Measurements from ENCODE around the gene FZD10.

The FZD10 gene

DNA sequence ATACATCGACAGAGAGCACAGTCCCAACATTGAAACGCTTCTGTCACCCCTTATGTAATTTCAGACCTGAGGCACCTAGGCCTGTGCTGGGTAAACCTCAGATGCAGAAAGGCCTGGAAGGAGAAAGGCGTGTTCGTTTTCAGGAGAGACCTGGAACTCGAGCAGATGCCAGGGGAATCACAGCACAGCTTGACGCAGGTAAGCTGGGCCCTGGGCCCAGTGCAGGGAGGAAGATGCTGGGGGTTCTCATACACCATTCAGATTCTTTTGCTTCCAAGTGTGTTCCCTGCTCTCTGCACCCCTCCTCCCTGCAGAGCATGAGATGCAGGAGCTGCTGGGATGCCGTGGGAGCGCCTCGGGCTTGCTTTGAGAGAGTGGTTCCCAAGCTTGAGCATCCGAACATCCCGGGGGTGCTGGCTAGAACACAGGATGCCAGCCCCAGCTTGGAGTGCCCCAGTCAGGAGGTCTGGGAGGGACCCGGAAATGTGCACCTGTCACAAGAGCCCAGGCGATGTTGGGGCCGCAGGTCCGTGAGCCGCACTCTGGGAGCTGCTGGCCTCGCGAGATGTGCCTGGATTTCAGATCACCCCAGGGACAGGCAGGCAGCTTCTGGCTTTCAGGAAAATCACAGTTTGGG, 35.9 kb downstream of the FZD10 start:
- Histone ChIP-seq H2AFZ (no peak overlapping the region), H3K4me2 (ENCODE audit: low read length) (no peak overlapping the region), H3K4me1 (no peaks in the 10 kb centered on the region), H3K27ac (no peak overlapping the region), H3K4me3 (ENCODE audit: low read depth, low read length) (no peak overlapping the region), H3K9ac (no peak overlapping the region), H3K27me3 (ENCODE audit: control insufficient read depth, insufficient read depth, low read length) (peaks cover 5% of the 10 kb centered on the region), H3K79me2 (no peaks in the 10 kb centered on the region), H3K9me3 (ENCODE audit: control insufficient read depth, low read length) (no peaks in the 10 kb centered on the region), H3K36me3 (ENCODE audit: control insufficient read depth, insufficient read depth, low read length) (no peaks in the 10 kb centered on the region)
- TF ChIP-seq, protein P1, sequence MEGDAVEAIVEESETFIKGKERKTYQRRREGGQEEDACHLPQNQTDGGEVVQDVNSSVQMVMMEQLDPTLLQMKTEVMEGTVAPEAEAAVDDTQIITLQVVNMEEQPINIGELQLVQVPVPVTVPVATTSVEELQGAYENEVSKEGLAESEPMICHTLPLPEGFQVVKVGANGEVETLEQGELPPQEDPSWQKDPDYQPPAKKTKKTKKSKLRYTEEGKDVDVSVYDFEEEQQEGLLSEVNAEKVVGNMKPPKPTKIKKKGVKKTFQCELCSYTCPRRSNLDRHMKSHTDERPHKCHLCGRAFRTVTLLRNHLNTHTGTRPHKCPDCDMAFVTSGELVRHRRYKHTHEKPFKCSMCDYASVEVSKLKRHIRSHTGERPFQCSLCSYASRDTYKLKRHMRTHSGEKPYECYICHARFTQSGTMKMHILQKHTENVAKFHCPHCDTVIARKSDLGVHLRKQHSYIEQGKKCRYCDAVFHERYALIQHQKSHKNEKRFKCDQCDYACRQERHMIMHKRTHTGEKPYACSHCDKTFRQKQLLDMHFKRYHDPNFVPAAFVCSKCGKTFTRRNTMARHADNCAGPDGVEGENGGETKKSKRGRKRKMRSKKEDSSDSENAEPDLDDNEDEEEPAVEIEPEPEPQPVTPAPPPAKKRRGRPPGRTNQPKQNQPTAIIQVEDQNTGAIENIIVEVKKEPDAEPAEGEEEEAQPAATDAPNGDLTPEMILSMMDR (IDR thresholded peaks at IDR 0.05): no peak

DNA sequence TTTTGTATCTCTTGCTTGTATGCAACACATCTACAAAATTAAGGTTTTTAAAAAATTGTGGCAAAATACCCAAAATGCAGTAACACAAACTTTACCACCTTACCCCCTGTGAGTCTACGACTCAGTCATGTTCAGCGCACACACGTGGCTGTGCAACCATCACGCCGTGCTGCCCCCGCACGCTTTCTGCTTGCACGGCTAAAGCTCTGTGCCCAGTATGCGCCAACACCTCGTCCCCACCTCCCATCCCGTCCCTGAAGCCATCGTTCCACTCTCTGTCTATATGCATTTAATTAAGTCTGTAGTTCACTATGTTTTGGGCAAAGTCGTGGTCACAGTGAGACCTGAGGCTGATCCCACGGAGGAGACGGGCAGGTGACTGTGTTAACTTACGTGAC, 36.4 kb downstream of the FZD10 start:
- Histone ChIP-seq H3K79me2 (no peaks in the 10 kb centered on the region), H3K9me3 (ENCODE audit: control insufficient read depth, low read length) (no peaks in the 10 kb centered on the region), H3K4me2 (ENCODE audit: low read length) (no peak overlapping the region), H3K4me3 (ENCODE audit: low read depth, low read length) (no peak overlapping the region), H3K36me3 (ENCODE audit: control insufficient read depth, insufficient read depth, low read length) (no peaks in the 10 kb centered on the region), H3K27ac (no peak overlapping the region), H3K4me1 (no peaks in the 10 kb centered on the region), H2AFZ (no peak overlapping the region), H3K9ac (no peak overlapping the region), H3K27me3 (ENCODE audit: control insufficient read depth, insufficient read depth, low read length) (peaks cover 5% of the 10 kb centered on the region)
- TF ChIP-seq, protein P1 (IDR thresholded peaks at IDR 0.05): no peak

DNA sequence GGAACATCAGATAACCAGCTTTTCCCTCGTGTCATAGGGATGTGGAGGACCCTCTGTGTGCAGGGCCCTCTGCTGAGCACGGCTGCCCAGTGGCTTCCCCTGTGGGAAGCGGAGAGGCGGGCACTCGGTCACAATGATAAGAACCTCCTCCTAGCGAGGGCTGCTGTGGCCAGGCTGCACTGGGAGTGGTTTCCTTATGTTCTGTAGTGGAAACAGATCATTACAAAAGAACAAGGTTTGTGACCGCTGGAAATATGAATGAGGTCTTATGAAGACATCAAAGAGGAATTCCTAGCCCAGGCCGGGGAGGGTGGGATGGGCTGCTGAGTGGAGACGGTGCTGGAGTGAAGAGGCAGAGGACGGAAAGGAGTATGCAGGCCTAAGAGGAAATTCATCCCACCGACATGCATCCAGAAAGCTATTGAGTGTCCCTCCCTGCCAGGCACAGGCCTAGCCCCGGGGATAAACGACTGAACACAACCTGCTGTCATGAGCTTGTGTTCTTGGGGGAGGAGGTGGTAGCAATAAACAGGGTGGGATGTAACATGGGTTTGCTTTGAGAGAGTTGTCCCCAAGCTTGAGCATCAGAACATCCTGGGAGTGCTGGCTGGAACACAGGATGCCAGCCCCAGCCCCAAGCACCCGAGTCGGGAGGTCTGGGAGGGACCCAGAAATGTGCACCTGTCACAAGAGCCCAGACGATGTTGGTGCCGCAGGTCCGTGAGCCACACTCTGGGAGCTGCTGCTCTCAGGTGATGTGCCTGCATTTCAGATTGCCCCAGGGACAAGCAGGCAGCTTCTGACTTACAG, 37.5 kb downstream of the FZD10 start:
- H3K4me1 ChIP-seq: no peaks in the 10 kb centered on the region
- H3K4me2 ChIP-seq (ENCODE audit: low read length): no peak overlapping the region
- TF ChIP-seq, protein P1 (IDR thresholded peaks at IDR 0.05): no peak
- no peaks in the 10 kb centered on the region for H3K27me3 ChIP-seq (ENCODE audit: control insufficient read depth, insufficient read depth, low read length)
- H3K79me2 ChIP-seq: no peaks in the 10 kb centered on the region
- H3K27ac ChIP-seq: no peak overlapping the region
- no peaks in the 10 kb centered on the region for H3K9me3 ChIP-seq (ENCODE audit: control insufficient read depth, low read length)
- H2AFZ ChIP-seq: no peak overlapping the region
- H3K9ac ChIP-seq: no peak overlapping the region
- no peak overlapping the region for H3K4me3 ChIP-seq (ENCODE audit: low read depth, low read length)
- H3K36me3 ChIP-seq (ENCODE audit: control insufficient read depth, insufficient read depth, low read length): no peaks in the 10 kb centered on the region

DNA sequence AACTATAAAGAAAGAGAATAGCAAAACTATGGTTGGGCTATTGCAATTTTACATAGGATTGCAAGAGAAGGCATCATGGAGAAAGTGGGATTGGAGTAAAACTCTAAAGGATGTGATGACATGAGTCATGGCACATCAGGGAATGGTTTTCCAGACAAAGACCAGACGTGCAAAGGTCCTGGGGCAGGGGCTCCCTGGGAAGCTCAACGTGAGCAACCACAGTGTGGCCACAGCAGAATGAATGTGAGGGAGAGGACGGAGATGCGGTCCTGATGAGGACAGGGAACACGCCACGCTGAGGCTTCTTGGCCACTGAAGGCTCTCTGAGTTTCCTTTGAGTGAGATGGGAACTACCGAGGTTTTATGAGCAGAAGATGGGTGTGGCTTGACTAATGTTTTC, 38.2 kb downstream of the FZD10 start:
- H3K27ac ChIP-seq: no peak overlapping the region
- TF ChIP-seq, protein P1 (IDR thresholded peaks at IDR 0.05): no peak
- no peak overlapping the region for H3K4me3 ChIP-seq (ENCODE audit: low read depth, low read length)
- H3K79me2 ChIP-seq: no peaks in the 10 kb centered on the region
- H3K27me3 ChIP-seq (ENCODE audit: control insufficient read depth, insufficient read depth, low read length): no peaks in the 10 kb centered on the region
- no peaks in the 10 kb centered on the region for H3K36me3 ChIP-seq (ENCODE audit: control insufficient read depth, insufficient read depth, low read length)
- no peaks in the 10 kb centered on the region for H3K9me3 ChIP-seq (ENCODE audit: control insufficient read depth, low read length)
- H3K4me1 ChIP-seq: no peaks in the 10 kb centered on the region
- no peak overlapping the region for H3K4me2 ChIP-seq (ENCODE audit: low read length)
- H3K9ac ChIP-seq: no peak overlapping the region
- H2AFZ ChIP-seq: no peak overlapping the region

All from parathyroid adenoma (tissue), 2 donors.